ENCODE results near the gene CCDC195. TPM values are rescaled to one million over a fixed set of nuclear protein-coding genes. Genes with fewer than 3 reads are reported as not detected.

CCDC195 gene
- total and polyA plus RNA-seq, 2 of the 4 experiments (the other 2 are of a cell fraction) = not detected

GRCh38 chr2:224724331-224724730 is 8.2 kb upstream of the CCDC195 start:
- dilution Hi-C loops (cut with HindIII; ENCODE audit: low sequenced_read_pairs, unreplicated experiment) (no loop called here), intact Hi-C loops (cut with micrococcal nuclease) (no loop called here), in situ Hi-C loops (cut with MboI; ENCODE audit: low sequenced_read_pairs) (no loop called here)
- POLR2A ChIA-PET (ENCODE audit: unreplicated experiment) = no interaction called here
- no peak overlapping the region for H2BK120ac ChIP-seq (ENCODE audit: low read depth, low read length)
- H3K27me3 ChIP-seq (ENCODE audit: control insufficient read depth, insufficient read depth, low read length) = no peaks in the 10 kb centered on the region
- H4K20me1 ChIP-seq (ENCODE audit: insufficient read depth, low read length) = no peaks in the 10 kb centered on the region
- no peak overlapping the region for H3K27ac ChIP-seq (ENCODE audit: insufficient read depth, low read length)
- H3K4me1 ChIP-seq (ENCODE audit: control insufficient read depth, insufficient read depth, low read length) = no peaks in the 10 kb centered on the region; the same call in 1 of the 2 replicates
- no peaks in the 10 kb centered on the region for H3K79me1 ChIP-seq (ENCODE audit: low read depth in 1 of 2, low read length in 2 of 2)
- no peaks in the 10 kb centered on the region for H3K9me1 ChIP-seq (ENCODE audit: insufficient read depth, low read length)
- no peak for DNase-seq
- H2AFZ ChIP-seq (replicated peaks; ENCODE audit: low read length, poor library complexity) = no peak overlapping the region
- H3K4ac ChIP-seq (ENCODE audit: low read depth, low read length) = no peak overlapping the region
- H3K9ac ChIP-seq (ENCODE audit: low read depth, low read length) = no peak overlapping the region
- no peak overlapping the region for H3K14ac ChIP-seq (replicated peaks; ENCODE audit: low read depth, low read length)
- BruUV-seq (replicated peaks) = no TSS peak
- H3K23ac ChIP-seq (ENCODE audit: low read depth, low read length) = no peak overlapping the region
- H3K56ac ChIP-seq (ENCODE audit: extremely low read depth, insufficient read depth, low read length) = no peak overlapping the region
- 100% methylated on average over 2 of the region's 2 CpGs; no CpG with 5 or more reads in 1 of the 2 experiments for WGBS, 2 experiments (ENCODE audit: extremely low coverage in 2 of 2, insufficient read length in 1 of 2)
- H3K9me3 ChIP-seq (ENCODE audit: control insufficient read depth, insufficient read depth, low read length) = no peaks in the 10 kb centered on the region
- no peak overlapping the region for H3K4me2 ChIP-seq (ENCODE audit: low read depth, low read length)
- no peaks in the 10 kb centered on the region for H3K36me3 ChIP-seq (ENCODE audit: control insufficient read depth, insufficient read depth, low read length)
- H4K91ac ChIP-seq (ENCODE audit: insufficient read depth, low read depth, low read length) = no peak overlapping the region
- no peak overlapping the region for H2BK15ac ChIP-seq (ENCODE audit: low read depth, low read length)
- CTCF ChIA-PET = interaction anchor here (1.2 kb wide), 1 partner anchor 21 kb away, joined by 3 read pairs; no protein-coding TSS in a partner anchor
- H3K18ac ChIP-seq (ENCODE audit: low read depth, low read length) = no peak overlapping the region
- H4K8ac ChIP-seq (ENCODE audit: low read depth in 2 of 2, low read length in 2 of 2) = no peak overlapping the region
- H2AK5ac ChIP-seq (ENCODE audit: low read depth, low read length) = no peak overlapping the region
- H2BK5ac ChIP-seq (ENCODE audit: low read depth, low read length, poor library complexity, severe bottlenecking) = no peak overlapping the region
- H2BK20ac ChIP-seq (ENCODE audit: low read depth, low read length) = no peak overlapping the region
- no peak overlapping the region for H3K4me3 ChIP-seq (ENCODE audit: insufficient read depth, low read depth, low read length)
- ATAC-seq (ENCODE audit: low read depth) = no peak
- no peak overlapping the region for H2AK9ac ChIP-seq (replicated peaks; ENCODE audit: low read depth, low read length, poor library complexity)
- TF ChIP-seq RAD21 (IDR thresholded peaks at IDR 0.05; ENCODE audit: low read length) (no peak), CEBPB (IDR thresholded peaks at IDR 0.05; ENCODE audit: low read depth, low read length) (no peak), FOS (IDR thresholded peaks at IDR 0.05; ENCODE audit: low read depth, low read length) (no peak), POLR2A (IDR thresholded peaks at IDR 0.05; ENCODE audit: low read depth, low read length) (no peak), CHD1 (IDR thresholded peaks at IDR 0.05; ENCODE audit: low read depth, low read length) (no peak)
- no peak overlapping the region for H4K5ac ChIP-seq (ENCODE audit: low read depth, low read length)

Data from IMR-90 (cell line).